Measurements from ENCODE around the gene TNIK.

Gene TNIK

GRCh38 chr3:171254315-171254714, 205.9 kb downstream of the TNIK start:
- Histone ChIP-seq H3K4me1 (peaks cover 0 to 21% (median 14%) of the 10 kb centered on the region in 4 donors), H3K27ac (no peak overlapping the region), H3K9me3 (no peaks in the 10 kb centered on the region), H3K36me3 (no peaks in the 10 kb centered on the region), H3K4me3 (no peak overlapping the region), H3K27me3 (no peaks in the 10 kb centered on the region)
- no peak for TF ChIP-seq CTCF (IDR thresholded peaks at IDR 0.05)
- intact Hi-C loops (cut with DNase I; ENCODE audit: low total_unique reads) = no loop called here
- DNase-seq = no peak

GRCh38 chr3:171251835-171252234, 208.4 kb downstream of the TNIK start:
- no peaks in the 10 kb centered on the region for H3K36me3 ChIP-seq
- H3K27me3 ChIP-seq = no peaks in the 10 kb centered on the region
- no peaks in the 10 kb centered on the region for H3K9me3 ChIP-seq
- peaks cover 0 to under 1% (median 0%) of the 10 kb centered on the region in 4 donors for H3K4me1 ChIP-seq
- intact Hi-C loops (cut with DNase I; ENCODE audit: low total_unique reads) = no loop called here
- TF ChIP-seq CTCF (IDR thresholded peaks at IDR 0.05) = no peak
- DNase-seq = no peak
- H3K27ac ChIP-seq = no peak overlapping the region
- H3K4me3 ChIP-seq = no peak overlapping the region

- DNase-seq = no peak
- intact Hi-C loops (cut with DNase I; ENCODE audit: low total_unique reads) = no loop called here
- no peak overlapping the region for H3K27ac ChIP-seq
- H3K4me3 ChIP-seq = no peak overlapping the region
- no peak for TF ChIP-seq CTCF (IDR thresholded peaks at IDR 0.05)
- no peaks in the 10 kb centered on the region for H3K27me3 ChIP-seq
- no peaks in the 10 kb centered on the region for H3K4me1 ChIP-seq
- H3K36me3 ChIP-seq = no peaks in the 10 kb centered on the region
- no peaks in the 10 kb centered on the region for H3K9me3 ChIP-seq
Measured at GRCh38 chr3:171250444-171250843, 209.8 kb downstream of the TNIK start.

GRCh38 chr3:171249245-171249644, 211.0 kb downstream of the TNIK start:
- Histone ChIP-seq H3K27me3 (no peaks in the 10 kb centered on the region), H3K36me3 (no peaks in the 10 kb centered on the region), H3K27ac (no peak overlapping the region), H3K4me1 (no peaks in the 10 kb centered on the region), H3K4me3 (no peak overlapping the region), H3K9me3 (no peaks in the 10 kb centered on the region)
- intact Hi-C loops (cut with DNase I; ENCODE audit: low total_unique reads) = no loop called here
- no peak for DNase-seq
- no peak for TF ChIP-seq CTCF (IDR thresholded peaks at IDR 0.05)

- no peak for DNase-seq
- H3K4me3 ChIP-seq = no peak overlapping the region
Measured at GRCh38 chr3:171248426-171249111, 211.6 kb downstream of the TNIK start.

More at GRCh38 chr3:171248426-171249111, 211.6 kb downstream of the TNIK start:
- TF ChIP-seq CTCF (IDR thresholded peaks at IDR 0.05) = no peak
- Histone ChIP-seq H3K4me1 (no peaks in the 10 kb centered on the region), H3K36me3 (no peaks in the 10 kb centered on the region), H3K27me3 (no peaks in the 10 kb centered on the region), H3K9me3 (no peaks in the 10 kb centered on the region), H3K27ac (no peak overlapping the region)
- intact Hi-C loops (cut with DNase I; ENCODE audit: low total_unique reads) = no loop called here

All from tibial artery (tissue), 4 donors.